Measurements from ENCODE around the gene IFNGR2. TPM values are rescaled to one million over a fixed set of nuclear protein-coding genes. Genes with fewer than 3 reads are reported as not detected.
A peak's percentile ranks its signal among the peaks of the same experiment; 100 is the strongest.

IFNGR2 gene
- total and polyA plus RNA-seq, 4 donors = 67.1 to 77.7 (median 67.1) TPM

GRCh38 chr21:33384841-33385331 lies 18.3 kb upstream of the IFNGR2 start:
- no peaks in the 10 kb centered on the region for H3K9me3 ChIP-seq (ENCODE audit: control insufficient read depth, insufficient read depth, low read length)
- no peaks in the 10 kb centered on the region for H3K36me3 ChIP-seq (ENCODE audit: control insufficient read depth, insufficient read depth, low read length)
- no peak overlapping the region for H3K27ac ChIP-seq (ENCODE audit: low read depth, low read length)
- H3K4me3 ChIP-seq (ENCODE audit: low read depth, low read length) = no peak overlapping the region
- no peak for DNase-seq (ENCODE audit: low read depth in 4 of 6, low spot score in 6 of 6)
- 86% methylated on average over 5 of the region's 17 CpGs for WGBS (ENCODE audit: insufficient coverage)
- peaks cover 12% of the 10 kb centered on the region for H3K4me1 ChIP-seq (ENCODE audit: control insufficient read depth, insufficient read depth, low read length)
- no peaks in the 10 kb centered on the region for H3K27me3 ChIP-seq (ENCODE audit: control insufficient read depth, insufficient read depth, low read length)

DNA sequence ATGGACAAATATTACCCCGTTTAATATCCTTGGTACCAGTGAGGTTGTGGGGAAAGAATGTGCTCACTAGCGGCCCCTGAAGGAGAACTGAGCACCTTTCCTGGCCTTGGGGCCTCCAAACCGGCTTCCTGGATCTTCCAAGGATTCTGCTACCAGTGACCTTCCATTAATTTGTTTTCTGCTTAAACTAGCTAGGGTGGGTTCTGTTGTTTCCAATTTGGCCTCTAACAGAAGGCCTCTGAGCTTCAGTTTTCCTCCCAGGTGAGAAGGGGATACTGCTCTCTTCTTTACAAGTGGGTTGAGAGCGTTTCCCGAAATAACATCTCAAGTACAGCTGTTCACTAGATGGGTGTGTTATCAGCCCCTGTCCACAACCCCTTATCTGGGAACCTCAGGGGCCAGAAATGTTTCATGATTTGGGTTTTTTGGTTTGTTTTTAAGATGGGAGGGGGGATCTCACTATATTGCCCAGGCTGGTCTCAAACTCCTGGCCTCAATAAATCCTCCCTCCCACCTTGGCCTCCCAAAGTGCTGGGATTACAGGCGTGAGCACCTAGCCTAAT lies 16.9 kb upstream of the IFNGR2 start:
- no peak for DNase-seq (ENCODE audit: low read depth in 4 of 6, low spot score in 6 of 6)
- H3K4me3 ChIP-seq (ENCODE audit: low read depth, low read length) = no peak overlapping the region
- 86% methylated on average over 2 of the region's 6 CpGs for WGBS (ENCODE audit: insufficient coverage)

GRCh38 chr21:33387294-33387693 lies 15.9 kb upstream of the IFNGR2 start:
- H3K4me1 ChIP-seq (ENCODE audit: control insufficient read depth, insufficient read depth, low read length) = peaks cover 7% of the 10 kb centered on the region
- WGBS (ENCODE audit: insufficient coverage) = 91% methylated on average over 6 of the region's 6 CpGs
- DNase-seq (ENCODE audit: low read depth in 4 of 6, low spot score in 6 of 6) = no peak

More for the DNA sequence above, 16.9 kb upstream of the IFNGR2 start:
- Histone ChIP-seq H3K4me1 (ENCODE audit: control insufficient read depth, insufficient read depth, low read length) (peaks cover 7% of the 10 kb centered on the region), H3K27ac (ENCODE audit: low read depth, low read length) (no peak overlapping the region), H3K9me3 (ENCODE audit: control insufficient read depth, insufficient read depth, low read length) (no peaks in the 10 kb centered on the region), H3K27me3 (ENCODE audit: control insufficient read depth, insufficient read depth, low read length) (no peaks in the 10 kb centered on the region), H3K36me3 (ENCODE audit: control insufficient read depth, insufficient read depth, low read length) (no peaks in the 10 kb centered on the region)

GRCh38 chr21:33388188-33388587 lies 15.0 kb upstream of the IFNGR2 start:
- DNase-seq (ENCODE audit: low read depth in 4 of 6, low spot score in 6 of 6) = no peak
- H3K4me1 ChIP-seq (ENCODE audit: control insufficient read depth, insufficient read depth, low read length) = peaks cover 2% of the 10 kb centered on the region
- H3K36me3 ChIP-seq (ENCODE audit: control insufficient read depth, insufficient read depth, low read length) = no peaks in the 10 kb centered on the region
- no peak overlapping the region for H3K4me3 ChIP-seq (ENCODE audit: low read depth, low read length)
- 80% methylated on average over 1 of the region's 4 CpGs for WGBS (ENCODE audit: insufficient coverage)
- no peak overlapping the region for H3K27ac ChIP-seq (ENCODE audit: low read depth, low read length)
- H3K27me3 ChIP-seq (ENCODE audit: control insufficient read depth, insufficient read depth, low read length) = no peaks in the 10 kb centered on the region
- H3K9me3 ChIP-seq (ENCODE audit: control insufficient read depth, insufficient read depth, low read length) = no peaks in the 10 kb centered on the region

More at GRCh38 chr21:33387294-33387693, 15.9 kb upstream of the IFNGR2 start:
- no peaks in the 10 kb centered on the region for H3K36me3 ChIP-seq (ENCODE audit: control insufficient read depth, insufficient read depth, low read length)
- H3K9me3 ChIP-seq (ENCODE audit: control insufficient read depth, insufficient read depth, low read length) = no peaks in the 10 kb centered on the region
- no peaks in the 10 kb centered on the region for H3K27me3 ChIP-seq (ENCODE audit: control insufficient read depth, insufficient read depth, low read length)
- no peak overlapping the region for H3K4me3 ChIP-seq (ENCODE audit: low read depth, low read length)
- H3K27ac ChIP-seq (ENCODE audit: low read depth, low read length) = no peak overlapping the region

DNA sequence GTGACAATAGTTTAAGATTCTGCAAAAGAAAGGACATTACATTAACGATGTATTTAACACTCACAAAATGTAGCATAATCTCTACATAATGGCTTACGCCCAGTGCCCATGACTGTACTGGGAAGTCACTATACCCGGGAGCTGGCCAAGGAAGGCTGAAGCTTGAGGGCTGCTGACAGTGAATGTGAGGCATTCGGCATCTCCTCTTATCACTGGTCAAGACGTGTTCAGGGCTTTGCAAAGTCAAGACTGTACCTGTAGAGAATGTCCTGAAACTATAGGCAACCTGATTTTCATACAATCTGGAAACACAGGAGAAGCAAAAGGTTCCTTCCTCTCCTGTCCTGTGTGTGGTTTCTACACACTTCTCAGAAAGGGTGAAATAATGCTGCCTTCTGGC lies 12.7 kb upstream of the IFNGR2 start:
- WGBS (ENCODE audit: insufficient coverage) = 94% methylated on average over 4 of the region's 5 CpGs

DNA sequence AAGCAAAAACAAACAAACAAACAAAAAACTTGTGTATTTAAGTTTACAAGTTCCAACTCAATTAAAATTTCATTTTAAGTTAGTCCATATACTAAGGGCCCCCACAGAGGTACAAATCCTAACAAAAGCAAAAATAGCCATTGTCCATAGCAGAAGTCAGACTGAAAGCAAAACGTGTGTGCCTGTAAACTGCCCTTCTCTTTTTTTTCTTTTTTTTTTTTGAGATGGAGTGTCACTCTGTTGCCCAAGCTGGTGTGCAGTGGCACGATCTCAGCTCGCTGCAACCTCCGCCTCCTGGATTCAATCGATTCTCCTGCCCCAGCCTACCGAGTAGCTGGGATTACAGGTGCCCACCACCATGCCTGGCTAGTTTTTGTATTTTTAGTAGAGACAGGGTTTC lies 11.6 kb upstream of the IFNGR2 start:
- H3K27me3 ChIP-seq (ENCODE audit: control insufficient read depth, insufficient read depth, low read length) = no peaks in the 10 kb centered on the region
- no peaks in the 10 kb centered on the region for H3K9me3 ChIP-seq (ENCODE audit: control insufficient read depth, insufficient read depth, low read length)
- 77% methylated on average over 5 of the region's 6 CpGs for WGBS (ENCODE audit: insufficient coverage)
- no peaks in the 10 kb centered on the region for H3K36me3 ChIP-seq (ENCODE audit: control insufficient read depth, insufficient read depth, low read length)
- no peak overlapping the region for H3K4me3 ChIP-seq (ENCODE audit: low read depth, low read length)
- DNase-seq (ENCODE audit: low read depth in 4 of 6, low spot score in 6 of 6) = no peak
- H3K27ac ChIP-seq (ENCODE audit: low read depth, low read length) = no peak overlapping the region
- no peaks in the 10 kb centered on the region for H3K4me1 ChIP-seq (ENCODE audit: control insufficient read depth, insufficient read depth, low read length)

More for the DNA sequence above, 12.7 kb upstream of the IFNGR2 start:
- H3K4me1 ChIP-seq (ENCODE audit: control insufficient read depth, insufficient read depth, low read length) = no peaks in the 10 kb centered on the region
- H3K9me3 ChIP-seq (ENCODE audit: control insufficient read depth, insufficient read depth, low read length) = no peaks in the 10 kb centered on the region
- H3K36me3 ChIP-seq (ENCODE audit: control insufficient read depth, insufficient read depth, low read length) = no peaks in the 10 kb centered on the region
- H3K27ac ChIP-seq (ENCODE audit: low read depth, low read length) = no peak overlapping the region
- no peak overlapping the region for H3K4me3 ChIP-seq (ENCODE audit: low read depth, low read length)
- H3K27me3 ChIP-seq (ENCODE audit: control insufficient read depth, insufficient read depth, low read length) = no peaks in the 10 kb centered on the region
- no peak for DNase-seq (ENCODE audit: low read depth in 4 of 6, low spot score in 6 of 6)

DNA sequence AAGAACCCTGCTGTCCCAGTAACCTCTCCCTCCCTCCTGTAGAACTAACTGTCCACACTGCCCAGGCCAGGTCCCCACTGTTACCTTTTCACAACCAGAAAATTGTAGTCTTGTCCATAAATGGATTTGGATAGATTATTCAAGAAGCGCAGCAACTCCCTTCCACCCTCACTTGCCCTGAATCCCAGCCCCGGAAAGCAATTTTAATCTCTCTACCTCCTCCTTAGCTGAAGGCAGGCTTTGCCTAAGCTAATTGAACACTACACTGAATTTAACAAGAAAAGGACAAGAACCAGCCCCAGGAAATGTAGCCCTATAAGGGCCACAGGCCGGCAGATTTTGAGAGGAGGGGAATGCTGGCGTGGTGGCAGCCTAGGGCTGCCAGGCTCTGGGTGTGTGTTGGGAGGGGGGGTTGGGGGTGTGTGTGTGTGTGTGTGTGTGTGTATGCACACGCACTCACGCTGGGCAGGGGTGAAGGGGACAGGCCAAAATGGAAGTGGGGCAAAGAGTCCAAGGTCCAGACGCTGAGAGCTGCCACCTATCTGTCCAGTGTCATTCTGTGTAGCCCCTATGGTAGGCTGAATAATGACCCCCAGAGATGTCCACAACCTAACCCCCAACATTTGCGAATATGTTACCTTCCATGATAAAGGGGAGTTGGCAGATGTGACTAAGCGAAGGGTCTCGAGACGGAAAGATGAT lies 10.8 kb upstream of the IFNGR2 start:
- WGBS (ENCODE audit: insufficient coverage) = 84% methylated on average over 9 of the region's 11 CpGs
- no peaks in the 10 kb centered on the region for H3K36me3 ChIP-seq (ENCODE audit: control insufficient read depth, insufficient read depth, low read length)

DNA sequence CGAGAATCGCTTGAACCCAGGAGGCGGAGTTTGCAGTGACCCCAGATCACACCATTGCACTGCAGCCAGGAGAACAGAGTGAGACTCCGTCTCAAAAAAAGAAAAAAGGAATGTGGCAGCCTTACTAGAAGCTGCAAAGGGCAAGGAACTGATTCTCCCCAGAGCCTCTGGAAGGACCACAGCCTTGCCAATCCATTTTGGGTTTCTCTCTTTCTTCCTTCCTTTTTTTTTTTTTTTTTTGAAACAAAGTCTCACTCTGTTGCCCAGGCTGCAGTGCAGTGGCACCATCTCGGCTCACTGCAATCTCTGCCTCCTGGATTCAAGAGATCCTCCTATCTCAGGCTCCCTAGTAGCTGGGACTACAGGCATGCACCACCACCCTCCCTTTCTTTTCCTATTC lies 9.9 kb upstream of the IFNGR2 start:
- Histone ChIP-seq H3K27ac (ENCODE audit: low read depth, low read length) (no peak overlapping the region), H3K4me1 (ENCODE audit: control insufficient read depth, insufficient read depth, low read length) (no peaks in the 10 kb centered on the region), H3K4me3 (ENCODE audit: low read depth, low read length) (no peak overlapping the region), H3K27me3 (ENCODE audit: control insufficient read depth, insufficient read depth, low read length) (no peaks in the 10 kb centered on the region), H3K36me3 (ENCODE audit: control insufficient read depth, insufficient read depth, low read length) (no peaks in the 10 kb centered on the region), H3K9me3 (ENCODE audit: control insufficient read depth, insufficient read depth, low read length) (no peaks in the 10 kb centered on the region)
- no peak for DNase-seq (ENCODE audit: low read depth in 4 of 6, low spot score in 6 of 6)
- 79% methylated on average over 3 of the region's 5 CpGs for WGBS (ENCODE audit: insufficient coverage)

More for the DNA sequence above, 10.8 kb upstream of the IFNGR2 start:
- no peak overlapping the region for H3K27ac ChIP-seq (ENCODE audit: low read depth, low read length)
- no peaks in the 10 kb centered on the region for H3K9me3 ChIP-seq (ENCODE audit: control insufficient read depth, insufficient read depth, low read length)
- no peaks in the 10 kb centered on the region for H3K27me3 ChIP-seq (ENCODE audit: control insufficient read depth, insufficient read depth, low read length)
- no peak for DNase-seq (ENCODE audit: low read depth in 4 of 6, low spot score in 6 of 6)
- no peak overlapping the region for H3K4me3 ChIP-seq (ENCODE audit: low read depth, low read length)
- H3K4me1 ChIP-seq (ENCODE audit: control insufficient read depth, insufficient read depth, low read length) = no peaks in the 10 kb centered on the region

DNA sequence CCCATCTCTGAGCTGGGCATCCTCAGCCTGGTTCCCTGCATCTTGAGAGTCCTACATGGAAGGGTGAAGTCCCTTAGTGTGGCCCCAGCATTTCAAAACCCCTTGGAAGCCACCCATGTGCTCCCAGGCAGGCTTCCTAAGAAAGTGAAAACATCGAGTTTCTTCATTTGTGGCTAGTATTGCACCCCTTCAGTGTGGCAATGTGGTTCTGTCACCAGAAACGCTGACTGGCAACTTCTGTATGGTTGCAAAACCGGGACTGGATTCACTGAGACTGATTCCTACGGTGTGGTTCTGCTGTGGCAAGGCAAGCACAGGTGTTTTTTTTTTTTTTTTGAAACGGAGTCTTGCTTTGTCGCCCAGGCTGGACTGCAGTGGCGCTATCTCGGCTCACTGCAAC lies 9.0 kb upstream of the IFNGR2 start:
- no peaks in the 10 kb centered on the region for H3K9me3 ChIP-seq (ENCODE audit: control insufficient read depth, insufficient read depth, low read length)
- H3K27me3 ChIP-seq (ENCODE audit: control insufficient read depth, insufficient read depth, low read length) = no peaks in the 10 kb centered on the region
- H3K4me1 ChIP-seq (ENCODE audit: control insufficient read depth, insufficient read depth, low read length) = no peaks in the 10 kb centered on the region
- no peak overlapping the region for H3K4me3 ChIP-seq (ENCODE audit: low read depth, low read length)
- WGBS (ENCODE audit: insufficient coverage) = 88% methylated on average over 4 of the region's 8 CpGs
- no peak for DNase-seq (ENCODE audit: low read depth in 4 of 6, low spot score in 6 of 6)
- H3K36me3 ChIP-seq (ENCODE audit: control insufficient read depth, insufficient read depth, low read length) = no peaks in the 10 kb centered on the region
- H3K27ac ChIP-seq (ENCODE audit: low read depth, low read length) = no peak overlapping the region

- H3K4me3 ChIP-seq (ENCODE audit: low read depth, low read length) = no peak overlapping the region
- H3K4me1 ChIP-seq (ENCODE audit: control insufficient read depth, insufficient read depth, low read length) = no peaks in the 10 kb centered on the region
- H3K27ac ChIP-seq (ENCODE audit: low read depth, low read length) = no peak overlapping the region
- H3K27me3 ChIP-seq (ENCODE audit: control insufficient read depth, insufficient read depth, low read length) = no peaks in the 10 kb centered on the region
- DNase-seq (ENCODE audit: low read depth in 4 of 6, low spot score in 6 of 6) = peak in 1 of 6 donors; percentile 18
- no peaks in the 10 kb centered on the region for H3K9me3 ChIP-seq (ENCODE audit: control insufficient read depth, insufficient read depth, low read length)
- H3K36me3 ChIP-seq (ENCODE audit: control insufficient read depth, insufficient read depth, low read length) = no peaks in the 10 kb centered on the region
- 68% methylated on average over 4 of the region's 6 CpGs for WGBS (ENCODE audit: insufficient coverage)
Measured at GRCh38 chr21:33395891-33396331, 7.3 kb upstream of the IFNGR2 start.
